HepG2 (cell line): ENCODE results near the gene CACNA1I.

Source experiments
- CEBPB ChIP-seq: IDR thresholded peaks from 2 replicates; pipeline ENCODE4 v1.6.1; 2011; ENCODE audit warnings: low read depth, low read length, improper control_type of control experiment, borderline replicate concordance
- CHCHD3 ChIP-seq: sonication (generic); formaldehyde crosslinking; IDR thresholded peaks from 2 replicates; pipeline ENCODE4 v1.8.0; 2022; ENCODE audit warnings: mild to moderate bottlenecking, missing genetic modification reagents, moderate library complexity
- CTCF ChIP-seq: sonication (generic); formaldehyde crosslinking; IDR thresholded peaks from 2 replicates; pipeline ENCODE4 v1.5.0; 2020; ENCODE audit warnings: mild to moderate bottlenecking, missing genetic modification reagents, moderate library complexity
- FOXA1 ChIP-seq, 2 experiments: fragments of 450-650 bp in 1 of 2; sonication (generic) in 1 of 2; formaldehyde crosslinking in 1 of 2; IDR thresholded peaks; 2 replicates each; pipeline versions ENCODE4 v1.4.0 to v1.6.1; 2016 to 2020; ENCODE audit warnings: missing genetic modification reagents in 1 of 2
- GABPA ChIP-seq, 2 experiments: IDR thresholded peaks; 2 replicates each; pipeline ENCODE4 v1.6.1; 2011 to 2016; ENCODE audit warnings: low read depth in 2 of 2, low read length in 1 of 2, missing biosample characterization in 1 of 2, missing genetic modification characterization in 1 of 2
- MYNN ChIP-seq: sonication (generic); formaldehyde crosslinking; IDR thresholded peaks from 2 replicates; pipeline ENCODE4 v1.4.0; 2020; ENCODE audit warnings: mild to moderate bottlenecking, low read depth, missing genetic modification reagents
- POLR2AphosphoS5 ChIP-seq: IDR thresholded peaks from 2 replicates; pipeline ENCODE4 v1.6.1; 2012; ENCODE audit warnings: low read depth, low read length
- RCOR2 ChIP-seq: IDR thresholded peaks from 2 replicates; pipeline ENCODE4 v1.6.1; 2016; ENCODE audit warnings: missing biosample characterization, missing genetic modification reagents
- ZNF616 ChIP-seq: sonication (generic); formaldehyde crosslinking; IDR thresholded peaks from 2 replicates; pipeline ENCODE4 v1.5.0; 2020; ENCODE audit warnings: low read depth, mild to moderate bottlenecking, missing genetic modification reagents

- TF ChIP-seq POLR2AphosphoS5 (no peak), MYNN (CRISPR knock-in tag) (no peak), FOXA1 (IDR thresholded peaks at IDR 0.05) (no peak), FOXA1 (CRISPR knock-in tag; IDR thresholded peaks at IDR 0.05) (no peak), CEBPB (no peak), GABPA (IDR thresholded peaks at IDR 0.05; ENCODE audit: low read depth, low read length) (no peak), GABPA (CRISPR knock-in tag; IDR thresholded peaks at IDR 0.05; ENCODE audit: low read depth) (no peak), CHCHD3 (CRISPR knock-in tag) (no peak), CTCF (CRISPR knock-in tag) (no peak), ZNF616 (CRISPR knock-in tag) (no peak), RCOR2 (CRISPR knock-in tag) (no peak)
These were observed 82.6 kb downstream of the CACNA1I start for GRCh38 chr22:39652990-39653786.
